K562 (cell line): ENCODE data around the gene SHROOM3. TPM values are rescaled to one million over a fixed set of nuclear protein-coding genes. Genes with fewer than 3 reads are reported as not detected.

Source experiments
- ATAC-seq: fragments of 200-7000 bp; cut with Tn5 transposase; 3 replicates; pipeline ENCODE4 v1.9.1; 2020; ENCODE audit warnings: moderate library complexity
- BruUV-seq: library from RNA; stranded (reverse); fragments of 400-500 nt; replicated peaks from 2 replicates; lab custom pipeline; 2021; lab: Mats Ljungman, UMichigan
- CTCF ChIA-PET: fragments of 300-600 bp; formaldehyde crosslinking; extraction: SDS; loops from one replicate; lab custom pipeline; 2021; ENCODE audit warnings: low intra/inter-chr PET ratio; lab: Yijun Ruan, JAX
- POLR2A ChIA-PET: fragments of 300-600, 350-650 bp; sonication (Branson Sonifier 250); formaldehyde crosslinking; extraction: SDS; loops from one replicate; lab custom pipeline; 2021; ENCODE audit warnings: antibody characterized with exemption, inconsistent platforms; lab: Yijun Ruan, JAX
- DNase-seq, 4 experiments: peaks; one replicate each; pipeline versions ENCODE4 v3.0.0 to v3.0.0-alpha.2; 2011 to 2018; ENCODE audit warnings: low spot score in 3 of 4, mixed read lengths in 3 of 4; ENCODE audit errors: extremely low read depth in 1 of 4
- FAIRE-seq: peaks from 2 replicates; lab custom pipeline; 2011; peaks lifted over from hg19 to GRCh38; lab: Jason Lieb, UNC
- H2AFZ ChIP-seq: 2 replicates; pipeline ENCODE4 v1.6.0; 2011; ENCODE audit warnings: low read depth, low read length, control low read depth, inconsistent platforms
- H3K27ac ChIP-seq: fragments of 200-600 bp; 3 replicates; pipeline ENCODE4 v1.8.0; 2011; ENCODE audit warnings: low read depth, mild to moderate bottlenecking, control low read depth, inconsistent platforms, low read length, moderate library complexity, mixed read lengths; ENCODE audit errors: extremely low read depth
- H3K27me3 ChIP-seq, 2 experiments: fragments of 300-600 bp in 1 of 2; 2 replicates in 1 of 2; 3 replicates in 1 of 2; pipeline versions ENCODE4 v1.6.0 to v1.8.0; 2011; ENCODE audit warnings: inconsistent platforms in 2 of 2, low read length in 2 of 2, mild to moderate bottlenecking in 1 of 2, mixed read lengths in 1 of 2, moderate library complexity in 1 of 2; ENCODE audit not compliant: control insufficient read depth in 2 of 2, insufficient read depth in 2 of 2
- H3K36me3 ChIP-seq: fragments of 300-600 bp; 3 replicates; pipeline ENCODE4 v1.8.0; 2011; ENCODE audit warnings: mild to moderate bottlenecking, low read length, inconsistent platforms; ENCODE audit not compliant: control insufficient read depth, insufficient read depth
- H3K4me1 ChIP-seq, 2 experiments: fragments of 200-600 bp in 1 of 2; replicated peaks in 1 of 2; 2 replicates in 1 of 2; 3 replicates in 1 of 2; pipeline versions ENCODE4 v1.5.1 to v1.8.0; 2011; ENCODE audit warnings: inconsistent platforms in 2 of 2, low read length in 2 of 2, mild to moderate bottlenecking in 1 of 2, mixed read lengths in 1 of 2, moderate library complexity in 1 of 2; ENCODE audit not compliant: control insufficient read depth in 2 of 2, insufficient read depth in 2 of 2
- H3K4me2 ChIP-seq: 2 replicates; pipeline ENCODE4 v1.6.1; 2011; ENCODE audit warnings: low read length, control low read depth, inconsistent platforms, mixed read lengths; ENCODE audit not compliant: insufficient read depth
- H3K4me3 ChIP-seq: fragments of 200-600 bp; sonication (generic), shearing (Covaris generic); 2 replicates; pipeline ENCODE4 v1.5.1; 2016; ENCODE audit warnings: control low read depth, inconsistent platforms
- H3K79me2 ChIP-seq: fragments of 200-600 bp; 3 replicates; pipeline ENCODE4 v1.8.0; 2011; ENCODE audit warnings: low read length, inconsistent platforms; ENCODE audit not compliant: control insufficient read depth, insufficient read depth
- H3K9ac ChIP-seq, 2 experiments: 2 replicates each; pipeline versions ENCODE4 v1.6.0 to v1.6.1; 2011; ENCODE audit warnings: low read depth in 2 of 2, low read length in 2 of 2, control low read depth in 1 of 2, inconsistent platforms in 1 of 2, mild to moderate bottlenecking in 1 of 2, mixed read lengths in 1 of 2; ENCODE audit not compliant: insufficient read depth in 1 of 2
- H3K9me1 ChIP-seq: one replicate; pipeline ENCODE4 v1.6.0; 2011; ENCODE audit warnings: inconsistent platforms, mild to moderate bottlenecking, low read length, moderate library complexity; ENCODE audit not compliant: control insufficient read depth, insufficient read depth
- H3K9me3 ChIP-seq: replicated peaks from 2 replicates; pipeline ENCODE4 v1.5.1; 2011; ENCODE audit warnings: low read depth, low read length, inconsistent platforms; ENCODE audit not compliant: control insufficient read depth, insufficient read depth
- H4K20me1 ChIP-seq: replicated peaks from 2 replicates; pipeline ENCODE4 v1.6.1; 2011; ENCODE audit warnings: low read length, inconsistent platforms, mixed read lengths; ENCODE audit not compliant: control insufficient read depth, insufficient read depth
- ATF4 ChIP-seq: fragments of 450-650 bp; formaldehyde crosslinking; IDR thresholded peaks from 2 replicates; pipeline ENCODE4 v1.4.0; 2022; ENCODE audit warnings: mild to moderate bottlenecking, moderate library complexity
- ESRRB ChIP-seq: fragments of 250-450 bp; sonication (Bioruptor Pico); IDR thresholded peaks from 2 replicates; pipeline ENCODE4 v1.5.0; 2020; ENCODE audit warnings: mild to moderate bottlenecking, moderate library complexity, borderline replicate concordance
- ETS2 ChIP-seq: IDR thresholded peaks from 2 replicates; pipeline ENCODE4 v1.6.1; 2016; ENCODE audit warnings: borderline replicate concordance, missing genetic modification characterization, mild to moderate bottlenecking, moderate library complexity, missing compliant biosample characterization; ENCODE audit not compliant: poor library complexity, severe bottlenecking
- FOXO4 ChIP-seq: fragments of 450-650 bp; formaldehyde crosslinking; IDR thresholded peaks from 2 replicates; pipeline ENCODE4 v1.4.0; 2020; ENCODE audit warnings: mild to moderate bottlenecking, moderate library complexity
- HDAC6 ChIP-seq: IDR thresholded peaks from 2 replicates; pipeline ENCODE4 v1.6.1; 2012; ENCODE audit warnings: low read depth, mild to moderate bottlenecking, control low read depth, inconsistent platforms, low read length, moderate library complexity
- OTX1 ChIP-seq: fragments of 450-650 bp; formaldehyde crosslinking; IDR thresholded peaks from 2 replicates; pipeline ENCODE4 v1.4.0; 2022; ENCODE audit warnings: mild to moderate bottlenecking
- PHTF2 ChIP-seq: fragments of 250-450 bp; sonication (Bioruptor Pico); IDR thresholded peaks from 2 replicates; pipeline ENCODE4 v1.5.0; 2021; ENCODE audit warnings: mild to moderate bottlenecking
- SAFB2 ChIP-seq: fragments of 200-400 bp; formaldehyde crosslinking; IDR thresholded peaks from 2 replicates; pipeline ENCODE4 v1.6.1; 2018; ENCODE audit warnings: borderline replicate concordance, low read length, low read depth, moderate library complexity; ENCODE audit not compliant: severe bottlenecking
- SMAD4 ChIP-seq: fragments of 250-450 bp; sonication (Bioruptor Pico); conservative IDR thresholded peaks from 2 replicates; pipeline ENCODE4 v1.8.0; 2021; ENCODE audit warnings: inconsistent platforms, mild to moderate bottlenecking, moderate library complexity
- SRSF1 ChIP-seq: fragments of 200-400 bp; formaldehyde crosslinking; IDR thresholded peaks from 2 replicates; pipeline ENCODE4 v1.6.1; 2017; ENCODE audit warnings: mild to moderate bottlenecking, low read depth, low read length, moderate library complexity
- TRIM24 ChIP-seq, 2 experiments: fragments of 450-650 bp; IDR thresholded peaks; 2 replicates each; pipeline ENCODE4 v1.6.1; 2016
- XRCC4 ChIP-seq: IDR thresholded peaks from one replicate; pipeline ENCODE4 v1.6.1; 2011; ENCODE audit not compliant: insufficient read depth, insufficient read length; ENCODE audit errors: extremely low read depth
- ZNF75A ChIP-seq: fragments of 450-650 bp; formaldehyde crosslinking; IDR thresholded peaks from 2 replicates; pipeline ENCODE4 v1.4.0; 2020; ENCODE audit warnings: mild to moderate bottlenecking
- WGBS: fragments of 100-300 bp; shearing (Covaris generic); methylation state at CpG from one replicate; pipeline ENCODE4 v1.1.6; 2016; ENCODE audit warnings: low coverage, mixed read lengths; ENCODE audit not compliant: insufficient coverage; ENCODE audit errors: missing lambda C conversion rate; 5-methylcytosine and 5-hydroxymethylcytosine counted together
- in situ Hi-C: fragments of 300-500 bp; cut with MboI; formaldehyde crosslinking; loops from 4 replicates; pipeline ENCODE4 v1.15.0; 2018; ENCODE audit warnings: inconsistent platforms, mixed read lengths
- intact Hi-C: fragments of 100-400 bp; cut with micrococcal nuclease; formaldehyde crosslinking; loops from 2 replicates; pipeline ENCODE4 v1.14.2; 2022
- polyA plus RNA-seq, 8 experiments: library from polyadenylated mRNA; depleted of rRNA in 4 of 8; stranded (reverse) in 5 of 8; unstranded in 3 of 8; fragments of >200 nt; fragmentation: Nextera tagmentation in 2 of 8; fragmentation: Illumina TruSeq in 1 of 8; extraction: Ambion mirVana in 2 of 8; extraction: Trizol in 1 of 8; gene quantifications; 2 replicates each; pipeline versions ENCODE4 v1.2.1 to v1.2.3, GENCODE V29; 2011 to 2014; ENCODE audit warnings: inconsistent platforms in 1 of 8, missing spikeins in 1 of 8
- total RNA-seq, 7 experiments: library from RNA; depleted of rRNA in 6 of 7; stranded (reverse); fragments of >200 nt in 6 of 7; fragmentation: Illumina TruSeq in 2 of 7; extraction: Trizol in 2 of 7; gene quantifications; 2 replicates each; pipeline versions ENCODE4 v1.2.1 to v1.2.3, GENCODE V29; 2011 to 2021; ENCODE audit warnings: low replicate concordance in 1 of 7
- TF ChIP-seq, protein P1 (sequence below): fragments of 450-650 bp; conservative IDR thresholded peaks from 2 replicates; pipeline ENCODE4 v1.6.1; 2016; ENCODE audit warnings: missing genetic modification characterization, low read depth, mild to moderate bottlenecking, control low read depth, missing compliant biosample characterization
- TF ChIP-seq, protein P2 (sequence below): fragments of 250-450 bp; sonication (Bioruptor Pico); IDR thresholded peaks from 2 replicates; pipeline ENCODE4 v1.9.0; 2021; ENCODE audit warnings: mild to moderate bottlenecking
- TF ChIP-seq, protein P3 (sequence below): fragments of 450-650 bp; IDR thresholded peaks from 2 replicates; pipeline ENCODE4 v1.6.1; 2018; ENCODE audit warnings: mild to moderate bottlenecking, low read depth; ENCODE audit not compliant: partially characterized antibody

The SHROOM3 gene
- total and polyA plus RNA-seq, 9 of the 15 experiments (the other 6 are each of a cell fraction or from before 2014, with no cell fraction given): 0.01 to 0.07 TPM; not detected in 7

- intact Hi-C loops (no loop called here), in situ Hi-C loops (no loop called here)
- Histone ChIP-seq H3K9me1 (no peaks in the 10 kb centered on the region), H3K4me1 (no peaks in the 10 kb centered on the region), H3K27ac (no peak overlapping the region), H3K36me3 (no peaks in the 10 kb centered on the region), H3K4me3 (no peak overlapping the region), H3K27me3 (peaks cover 7% of the 10 kb centered on the region in 2 experiments; a peak in 1 of 5 replicates), H3K9me3 (no peaks in the 10 kb centered on the region), H3K4me2 (no peak overlapping the region), H4K20me1 (no peaks in the 10 kb centered on the region), H2AFZ (no peak overlapping the region), H3K9ac (no peak overlapping the region), H3K79me2 (no peaks in the 10 kb centered on the region)
- 0% methylated on average over 7 of the region's 7 CpGs for WGBS
- POLR2A ChIA-PET: interaction anchor here (1.6 kb wide), 1 partner anchor 12 kb away, joined by 3 read pairs; no protein-coding TSS in a partner anchor
- no peak for FAIRE-seq
- BruUV-seq: no TSS peak
- CTCF ChIA-PET: no interaction called here
- no peak for ATAC-seq
- DNase-seq: no peak
- TF ChIP-seq ETS2 (tag): no peak
- TF ChIP-seq, protein P1, sequence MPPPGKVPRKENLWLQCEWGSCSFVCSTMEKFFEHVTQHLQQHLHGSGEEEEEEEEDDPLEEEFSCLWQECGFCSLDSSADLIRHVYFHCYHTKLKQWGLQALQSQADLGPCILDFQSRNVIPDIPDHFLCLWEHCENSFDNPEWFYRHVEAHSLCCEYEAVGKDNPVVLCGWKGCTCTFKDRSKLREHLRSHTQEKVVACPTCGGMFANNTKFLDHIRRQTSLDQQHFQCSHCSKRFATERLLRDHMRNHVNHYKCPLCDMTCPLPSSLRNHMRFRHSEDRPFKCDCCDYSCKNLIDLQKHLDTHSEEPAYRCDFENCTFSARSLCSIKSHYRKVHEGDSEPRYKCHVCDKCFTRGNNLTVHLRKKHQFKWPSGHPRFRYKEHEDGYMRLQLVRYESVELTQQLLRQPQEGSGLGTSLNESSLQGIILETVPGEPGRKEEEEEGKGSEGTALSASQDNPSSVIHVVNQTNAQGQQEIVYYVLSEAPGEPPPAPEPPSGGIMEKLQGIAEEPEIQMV: no peak
- TF ChIP-seq SRSF1: no peak
- no peak for TF ChIP-seq PHTF2 (CRISPR knock-in tag)
- TF ChIP-seq XRCC4: no peak
- TF ChIP-seq ATF4 (CRISPR knock-in tag): no peak
- no peak for TF ChIP-seq OTX1
- TF ChIP-seq, protein P2, sequence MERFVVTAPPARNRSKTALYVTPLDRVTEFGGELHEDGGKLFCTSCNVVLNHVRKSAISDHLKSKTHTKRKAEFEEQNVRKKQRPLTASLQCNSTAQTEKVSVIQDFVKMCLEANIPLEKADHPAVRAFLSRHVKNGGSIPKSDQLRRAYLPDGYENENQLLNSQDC (CRISPR knock-in tag): no peak
- TF ChIP-seq SAFB2: no peak
- no peak for TF ChIP-seq TRIM24 (IDR thresholded peaks at IDR 0.05)
- no peak for TF ChIP-seq SMAD4 (CRISPR knock-in tag)
- TF ChIP-seq ZNF75A: no peak
- TF ChIP-seq HDAC6: no peak
- TF ChIP-seq ESRRB (CRISPR knock-in tag): no peak
- TF ChIP-seq FOXO4 (CRISPR knock-in tag): no peak
- TF ChIP-seq, protein P3, sequence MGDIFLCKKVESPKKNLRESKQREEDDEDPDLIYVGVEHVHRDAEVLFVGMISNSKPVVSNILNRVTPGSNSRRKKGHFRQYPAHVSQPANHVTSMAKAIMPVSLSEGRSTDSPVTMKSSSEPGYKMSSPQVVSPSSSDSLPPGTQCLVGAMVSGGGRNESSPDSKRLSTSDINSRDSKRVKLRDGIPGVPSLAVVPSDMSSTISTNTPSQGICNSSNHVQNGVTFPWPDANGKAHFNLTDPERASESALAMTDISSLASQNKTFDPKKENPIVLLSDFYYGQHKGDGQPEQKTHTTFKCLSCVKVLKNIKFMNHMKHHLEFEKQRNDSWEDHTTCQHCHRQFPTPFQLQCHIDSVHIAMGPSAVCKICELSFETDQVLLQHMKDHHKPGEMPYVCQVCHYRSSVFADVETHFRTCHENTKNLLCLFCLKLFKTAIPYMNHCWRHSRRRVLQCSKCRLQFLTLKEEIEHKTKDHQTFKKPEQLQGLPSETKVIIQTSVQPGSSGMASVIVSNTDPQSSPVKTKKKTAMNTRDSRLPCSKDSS: no peak
Measured at GRCh38 chr4:76677571-76678326, 242.7 kb downstream of the SHROOM3 start.
